ENCODE results near the gene MICB. TPM values are rescaled to one million over a fixed set of nuclear protein-coding genes. Genes with fewer than 3 reads are reported as not detected.

Gene MICB
- total and polyA plus RNA-seq, 7 donors, result 0.71 to 7.7 (median 1.5) TPM

GRCh38 chr6:31521835-31522234, 23.9 kb downstream of the MICB start:
- H3K27me3 ChIP-seq, result no peaks in the 10 kb centered on the region
- no peaks in the 10 kb centered on the region for H3K36me3 ChIP-seq
- no peaks in the 10 kb centered on the region for H3K4me1 ChIP-seq
- H3K4me3 ChIP-seq, result no peak overlapping the region
- no peak for DNase-seq
- H3K9me3 ChIP-seq, result no peaks in the 10 kb centered on the region
- WGBS, 2 donors, result 76 to 81% methylated on average over 3 of the region's 3 CpGs
- H3K27ac ChIP-seq, result no peak overlapping the region
- intact Hi-C loops (cut with DNase I), result no loop called here
- TF ChIP-seq POLR2AphosphoS5 (IDR thresholded peaks at IDR 0.05) (no peak), POLR2A (IDR thresholded peaks at IDR 0.05) (no peak), CTCF (IDR thresholded peaks at IDR 0.05) (no peak), EP300 (IDR thresholded peaks at IDR 0.05) (no peak)

- H3K4me1 ChIP-seq, result no peaks in the 10 kb centered on the region
- no peak for TF ChIP-seq POLR2AphosphoS5 (IDR thresholded peaks at IDR 0.05)
- no peak for TF ChIP-seq POLR2A (IDR thresholded peaks at IDR 0.05)
- TF ChIP-seq EP300 (IDR thresholded peaks at IDR 0.05), result no peak
- no peak for TF ChIP-seq CTCF (IDR thresholded peaks at IDR 0.05)
- H3K36me3 ChIP-seq, result peaks cover 8 to 12% (median 11%) of the 10 kb centered on the region in 4 donors
- DNase-seq, result no peak
- H3K9me3 ChIP-seq, result no peaks in the 10 kb centered on the region
- intact Hi-C loops (cut with DNase I), result no loop called here
- H3K27me3 ChIP-seq, result no peaks in the 10 kb centered on the region
- no peak overlapping the region for H3K27ac ChIP-seq
- no peak overlapping the region for H3K4me3 ChIP-seq
- WGBS, 2 donors, result 71 to 80% methylated on average over 8 of the region's 8 CpGs
Observed at GRCh38 chr6:31525553-31525931, 27.6 kb downstream of the MICB start.

- DNase-seq, result no peak
- WGBS, 2 donors, result 73 to 79% methylated on average over 4 of the region's 4 CpGs
- Histone ChIP-seq H3K4me3 (no peak overlapping the region), H3K9me3 (no peaks in the 10 kb centered on the region), H3K4me1 (no peaks in the 10 kb centered on the region), H3K27me3 (no peaks in the 10 kb centered on the region), H3K36me3 (peaks cover 14 to 17% (median 16%) of the 10 kb centered on the region in 4 donors), H3K27ac (no peak overlapping the region)
- no peak for TF ChIP-seq EP300 (IDR thresholded peaks at IDR 0.05)
- no peak for TF ChIP-seq POLR2AphosphoS5 (IDR thresholded peaks at IDR 0.05)
- no peak for TF ChIP-seq POLR2A (IDR thresholded peaks at IDR 0.05)
- no peak for TF ChIP-seq CTCF (IDR thresholded peaks at IDR 0.05)
- intact Hi-C loops (cut with DNase I), result no loop called here
Observed at GRCh38 chr6:31525932-31526591, 28.1 kb downstream of the MICB start.

GRCh38 chr6:31528307-31528777, 30.4 kb downstream of the MICB start:
- Histone ChIP-seq H3K4me3 (no peak overlapping the region), H3K27me3 (no peaks in the 10 kb centered on the region), H3K27ac (no peak overlapping the region), H3K4me1 (no peaks in the 10 kb centered on the region), H3K36me3 (peaks cover 18 to 40% (median 33%) of the 10 kb centered on the region in 4 donors), H3K9me3 (no peaks in the 10 kb centered on the region)
- WGBS, 2 donors, result 91 to 95% methylated on average over 4 of the region's 4 CpGs
- intact Hi-C loops (cut with DNase I), result no loop called here
- TF ChIP-seq POLR2AphosphoS5 (IDR thresholded peaks at IDR 0.05), result no peak
- TF ChIP-seq CTCF (IDR thresholded peaks at IDR 0.05), result no peak
- DNase-seq, result no peak

Measured in sigmoid colon (tissue), 7 donors.